Uterus (tissue), 2 donors: ENCODE data around the gene DHX29.

ENCODE experiments used
- CTCF ChIP-seq, 4 experiments: fragments of 200-600 bp in 2 of 4; fragments of 450-650 bp in 2 of 4; sonication (generic) in 2 of 4; IDR thresholded peaks; one replicate each; pipeline ENCODE4 v1.5.1; 2016 to 2019; ENCODE audit warnings: antibody characterized with exemption in 4 of 4, mild to moderate bottlenecking in 2 of 4, moderate library complexity in 1 of 4
- POLR2A ChIP-seq, 2 donors: fragments of 450-650 bp; IDR thresholded peaks; one replicate each; pipeline ENCODE4 v1.6.1; 2016; ENCODE audit warnings: antibody characterized with exemption in 2 of 2, mild to moderate bottlenecking in 1 of 2, moderate library complexity in 1 of 2

- TF ChIP-seq CTCF (IDR thresholded peaks at IDR 0.05) (no peak), POLR2A (IDR thresholded peaks at IDR 0.05) (no peak)
Observed at GRCh38 chr5:55305345-55305744, 2.1 kb downstream of the DHX29 start.
